Endothelial cell of umbilical vein (primary cell): ENCODE results near the gene ALDH1A2.

ENCODE experiments used
- EZH2 ChIP-seq: IDR thresholded peaks from 2 replicates; pipeline ENCODE4 v1.6.1; 2012; ENCODE audit warnings: borderline replicate concordance, low read depth, mild to moderate bottlenecking, moderate library complexity, low read length, inconsistent platforms; ENCODE audit not compliant: severe bottlenecking
- GATA2 ChIP-seq: IDR thresholded peaks from 2 replicates; pipeline ENCODE4 v1.7.0; 2011; ENCODE audit warnings: low read depth, mild to moderate bottlenecking, moderate library complexity, mixed read lengths, low read length; ENCODE audit not compliant: insufficient read length, insufficient read depth
- MYC ChIP-seq: IDR thresholded peaks from one replicate; pipeline ENCODE4 v1.6.1; 2011; ENCODE audit warnings: mild to moderate bottlenecking, low read depth, low read length
- POLR2AphosphoS5 ChIP-seq: IDR thresholded peaks from 2 replicates; pipeline ENCODE4 v1.6.1; 2012; ENCODE audit warnings: low read depth, mild to moderate bottlenecking, control low read depth, low read length, moderate library complexity; ENCODE audit not compliant: insufficient read depth
- TF ChIP-seq, protein P1 (sequence below), 2 donors: IDR thresholded peaks; 1 replicate in 1 of 2; 2 replicates in 1 of 2; pipeline ENCODE4 v1.5.1; 2011; ENCODE audit warnings: low read length in 2 of 2, mild to moderate bottlenecking in 2 of 2, moderate library complexity in 2 of 2, control low read depth in 1 of 2, inconsistent platforms in 1 of 2, low read depth in 1 of 2; ENCODE audit not compliant: insufficient read depth in 1 of 2; ENCODE audit errors: extremely low read depth in 1 of 2

DNA sequence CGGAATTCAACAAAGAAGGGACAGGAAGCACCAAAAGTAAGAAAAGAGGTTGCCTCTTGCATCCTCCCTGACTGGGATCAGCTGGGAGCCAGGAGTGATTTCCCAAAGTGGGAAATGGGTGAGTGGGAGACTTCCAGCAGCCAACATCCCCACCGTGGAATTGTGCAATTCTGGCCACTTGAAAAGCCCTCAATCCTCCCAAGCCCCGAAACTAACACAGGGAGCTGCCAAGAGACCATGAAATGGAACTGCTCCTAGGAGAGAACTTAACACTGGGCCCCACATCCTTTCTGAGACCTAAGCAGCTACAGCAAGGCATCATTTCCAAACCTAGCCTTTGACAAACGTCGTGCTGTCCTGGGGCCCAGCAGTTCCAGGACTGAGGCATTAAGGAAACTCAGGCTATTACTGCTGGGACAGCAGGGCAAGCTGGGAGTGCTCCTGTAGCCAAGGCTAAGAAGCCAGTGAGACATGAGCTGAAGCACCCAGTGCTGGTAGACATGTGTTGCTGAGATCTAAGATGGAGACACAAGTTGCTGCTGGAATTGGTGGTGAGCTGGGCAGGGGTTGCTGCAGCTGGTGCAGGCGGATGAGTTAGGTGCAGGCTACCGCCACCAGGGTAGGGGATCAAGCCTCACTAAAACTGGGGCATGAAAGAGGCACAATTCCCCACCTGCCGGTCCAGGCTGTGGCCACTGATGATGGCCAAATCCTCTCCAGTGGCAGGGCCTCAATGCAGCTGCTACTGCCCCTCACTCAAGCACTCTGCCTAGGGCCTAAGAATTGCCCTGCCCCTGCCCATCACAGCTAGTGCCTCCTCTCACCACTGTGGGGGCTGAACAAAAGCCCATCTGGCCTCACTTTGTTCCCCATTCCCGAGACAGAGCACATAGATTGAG, 43.9 kb downstream of the ALDH1A2 start:
- TF ChIP-seq GATA2 (no peak), POLR2AphosphoS5 (no peak), EZH2 (no peak), MYC (no peak)
- TF ChIP-seq, protein P1, sequence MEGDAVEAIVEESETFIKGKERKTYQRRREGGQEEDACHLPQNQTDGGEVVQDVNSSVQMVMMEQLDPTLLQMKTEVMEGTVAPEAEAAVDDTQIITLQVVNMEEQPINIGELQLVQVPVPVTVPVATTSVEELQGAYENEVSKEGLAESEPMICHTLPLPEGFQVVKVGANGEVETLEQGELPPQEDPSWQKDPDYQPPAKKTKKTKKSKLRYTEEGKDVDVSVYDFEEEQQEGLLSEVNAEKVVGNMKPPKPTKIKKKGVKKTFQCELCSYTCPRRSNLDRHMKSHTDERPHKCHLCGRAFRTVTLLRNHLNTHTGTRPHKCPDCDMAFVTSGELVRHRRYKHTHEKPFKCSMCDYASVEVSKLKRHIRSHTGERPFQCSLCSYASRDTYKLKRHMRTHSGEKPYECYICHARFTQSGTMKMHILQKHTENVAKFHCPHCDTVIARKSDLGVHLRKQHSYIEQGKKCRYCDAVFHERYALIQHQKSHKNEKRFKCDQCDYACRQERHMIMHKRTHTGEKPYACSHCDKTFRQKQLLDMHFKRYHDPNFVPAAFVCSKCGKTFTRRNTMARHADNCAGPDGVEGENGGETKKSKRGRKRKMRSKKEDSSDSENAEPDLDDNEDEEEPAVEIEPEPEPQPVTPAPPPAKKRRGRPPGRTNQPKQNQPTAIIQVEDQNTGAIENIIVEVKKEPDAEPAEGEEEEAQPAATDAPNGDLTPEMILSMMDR (IDR thresholded peaks at IDR 0.05; ENCODE audit: extremely low read depth in 1 of 2, insufficient read depth in 1 of 2, low read depth in 1 of 2, low read length in 2 of 2): no peak
